Measurements from ENCODE around the gene TMEM132D. TPM values are rescaled to one million over a fixed set of nuclear protein-coding genes. Genes with fewer than 3 reads are reported as not detected.

The TMEM132D gene
- total and polyA plus RNA-seq, 4 donors, result 0.01 to 0.14 (median 0.08) TPM

DNA sequence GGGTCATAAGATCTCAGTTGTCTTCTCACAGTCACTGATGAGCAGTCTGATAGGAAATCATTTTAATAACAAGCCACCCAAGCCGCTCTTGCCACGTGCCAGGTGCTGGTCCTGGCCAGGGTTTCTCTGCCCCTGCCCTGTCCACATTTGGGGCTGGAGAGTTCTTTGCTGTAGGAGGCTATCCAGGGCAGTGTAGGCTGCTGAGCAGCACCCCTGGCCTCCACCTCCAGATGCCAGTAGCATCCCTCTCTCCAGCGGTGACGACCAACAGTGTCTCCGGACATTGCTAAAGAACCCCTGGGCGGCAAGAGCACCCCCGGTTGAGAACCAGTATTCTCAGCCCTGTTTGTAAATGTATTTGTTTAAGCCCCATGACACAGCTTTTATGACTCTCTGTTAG lies 806.9 kb downstream of the TMEM132D start (continued):
- TF ChIP-seq SP1 (IDR thresholded peaks at IDR 0.05), result no peak
- no peak for TF ChIP-seq EGR1 (IDR thresholded peaks at IDR 0.05; ENCODE audit: low read depth in 2 of 2)

DNA sequence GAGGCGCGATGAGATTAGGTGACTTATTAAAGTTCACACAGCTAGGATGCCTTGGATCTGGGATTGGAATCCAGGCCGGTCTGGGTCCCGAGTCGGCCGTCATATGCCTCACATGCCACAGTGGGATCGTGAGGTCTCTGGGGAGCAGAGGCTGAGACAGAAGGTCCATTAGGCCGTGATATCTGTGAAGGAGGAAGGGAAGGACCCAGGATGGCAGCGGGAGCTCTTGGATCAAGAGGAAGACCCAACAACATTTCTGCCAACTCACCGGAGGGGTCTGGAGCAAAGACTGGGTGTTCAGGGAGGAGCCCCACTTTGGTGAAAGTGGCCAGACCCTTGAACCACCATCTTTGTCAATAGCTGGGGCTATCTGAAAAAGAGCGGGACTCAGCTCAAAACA lies 807.6 kb downstream of the TMEM132D start:
- no peak for DNase-seq (ENCODE audit: low spot score)
- no peak overlapping the region for H3K9ac ChIP-seq (ENCODE audit: low read depth in 1 of 2, low read length in 2 of 2)
- 94% methylated on average over 11 of the region's 11 CpGs for WGBS
- no peak overlapping the region for H3K27ac ChIP-seq (ENCODE audit: low read depth in 1 of 2, low read length in 2 of 2)
- H3K4me1 ChIP-seq (ENCODE audit: control insufficient read depth in 4 of 4, insufficient read depth in 4 of 4, low read length in 3 of 4), result peaks cover 0 to 3% (median 1%) of the 10 kb centered on the region in 4 donors
- no peaks in the 10 kb centered on the region for H3K36me3 ChIP-seq (ENCODE audit: control insufficient read depth in 4 of 4, insufficient read depth in 3 of 4, low read depth in 1 of 4, low read length in 3 of 4)
- H3K27me3 ChIP-seq (ENCODE audit: control insufficient read depth in 4 of 4, insufficient read depth in 4 of 4, low read length in 3 of 4), result no peaks in the 10 kb centered on the region
- TF ChIP-seq HNF4A (conservative IDR thresholded peaks at IDR 0.05), result no peak
- TF ChIP-seq SP1 (IDR thresholded peaks at IDR 0.05), result no peak
- no peak for TF ChIP-seq TAF1 (conservative IDR thresholded peaks at IDR 0.05)
- TF ChIP-seq HNF4G (IDR thresholded peaks at IDR 0.05), result no peak
- TF ChIP-seq RAD21 (IDR thresholded peaks at IDR 0.05), result no peak
- TF ChIP-seq, protein P1, sequence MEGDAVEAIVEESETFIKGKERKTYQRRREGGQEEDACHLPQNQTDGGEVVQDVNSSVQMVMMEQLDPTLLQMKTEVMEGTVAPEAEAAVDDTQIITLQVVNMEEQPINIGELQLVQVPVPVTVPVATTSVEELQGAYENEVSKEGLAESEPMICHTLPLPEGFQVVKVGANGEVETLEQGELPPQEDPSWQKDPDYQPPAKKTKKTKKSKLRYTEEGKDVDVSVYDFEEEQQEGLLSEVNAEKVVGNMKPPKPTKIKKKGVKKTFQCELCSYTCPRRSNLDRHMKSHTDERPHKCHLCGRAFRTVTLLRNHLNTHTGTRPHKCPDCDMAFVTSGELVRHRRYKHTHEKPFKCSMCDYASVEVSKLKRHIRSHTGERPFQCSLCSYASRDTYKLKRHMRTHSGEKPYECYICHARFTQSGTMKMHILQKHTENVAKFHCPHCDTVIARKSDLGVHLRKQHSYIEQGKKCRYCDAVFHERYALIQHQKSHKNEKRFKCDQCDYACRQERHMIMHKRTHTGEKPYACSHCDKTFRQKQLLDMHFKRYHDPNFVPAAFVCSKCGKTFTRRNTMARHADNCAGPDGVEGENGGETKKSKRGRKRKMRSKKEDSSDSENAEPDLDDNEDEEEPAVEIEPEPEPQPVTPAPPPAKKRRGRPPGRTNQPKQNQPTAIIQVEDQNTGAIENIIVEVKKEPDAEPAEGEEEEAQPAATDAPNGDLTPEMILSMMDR (IDR thresholded peaks at IDR 0.05; ENCODE audit: low read depth, low read length, missing input control), result no peak
- TF ChIP-seq GABPA (IDR thresholded peaks at IDR 0.05 in 1 of 2, conservative IDR thresholded peaks at IDR 0.05 in 1 of 2), result no peak
- no peak for TF ChIP-seq NR2F2 (IDR thresholded peaks at IDR 0.05)
- TF ChIP-seq, protein P2, sequence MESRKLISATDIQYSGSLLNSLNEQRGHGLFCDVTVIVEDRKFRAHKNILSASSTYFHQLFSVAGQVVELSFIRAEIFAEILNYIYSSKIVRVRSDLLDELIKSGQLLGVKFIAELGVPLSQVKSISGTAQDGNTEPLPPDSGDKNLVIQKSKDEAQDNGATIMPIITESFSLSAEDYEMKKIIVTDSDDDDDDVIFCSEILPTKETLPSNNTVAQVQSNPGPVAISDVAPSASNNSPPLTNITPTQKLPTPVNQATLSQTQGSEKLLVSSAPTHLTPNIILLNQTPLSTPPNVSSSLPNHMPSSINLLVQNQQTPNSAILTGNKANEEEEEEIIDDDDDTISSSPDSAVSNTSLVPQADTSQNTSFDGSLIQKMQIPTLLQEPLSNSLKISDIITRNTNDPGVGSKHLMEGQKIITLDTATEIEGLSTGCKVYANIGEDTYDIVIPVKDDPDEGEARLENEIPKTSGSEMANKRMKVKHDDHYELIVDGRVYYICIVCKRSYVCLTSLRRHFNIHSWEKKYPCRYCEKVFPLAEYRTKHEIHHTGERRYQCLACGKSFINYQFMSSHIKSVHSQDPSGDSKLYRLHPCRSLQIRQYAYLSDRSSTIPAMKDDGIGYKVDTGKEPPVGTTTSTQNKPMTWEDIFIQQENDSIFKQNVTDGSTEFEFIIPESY (IDR thresholded peaks at IDR 0.05), result no peak
- TF ChIP-seq, protein P3, sequence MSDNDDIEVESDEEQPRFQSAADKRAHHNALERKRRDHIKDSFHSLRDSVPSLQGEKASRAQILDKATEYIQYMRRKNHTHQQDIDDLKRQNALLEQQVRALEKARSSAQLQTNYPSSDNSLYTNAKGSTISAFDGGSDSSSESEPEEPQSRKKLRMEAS (IDR thresholded peaks at IDR 0.05), result no peak
- no peak for TF ChIP-seq FOXA2 (IDR thresholded peaks at IDR 0.05)
- no peaks in the 10 kb centered on the region for H3K9me3 ChIP-seq (ENCODE audit: control insufficient read depth in 4 of 4, low read length in 3 of 4)
- H3K4me3 ChIP-seq (ENCODE audit: low read depth in 1 of 3, low read length in 3 of 3), result no peak overlapping the region

DNA sequence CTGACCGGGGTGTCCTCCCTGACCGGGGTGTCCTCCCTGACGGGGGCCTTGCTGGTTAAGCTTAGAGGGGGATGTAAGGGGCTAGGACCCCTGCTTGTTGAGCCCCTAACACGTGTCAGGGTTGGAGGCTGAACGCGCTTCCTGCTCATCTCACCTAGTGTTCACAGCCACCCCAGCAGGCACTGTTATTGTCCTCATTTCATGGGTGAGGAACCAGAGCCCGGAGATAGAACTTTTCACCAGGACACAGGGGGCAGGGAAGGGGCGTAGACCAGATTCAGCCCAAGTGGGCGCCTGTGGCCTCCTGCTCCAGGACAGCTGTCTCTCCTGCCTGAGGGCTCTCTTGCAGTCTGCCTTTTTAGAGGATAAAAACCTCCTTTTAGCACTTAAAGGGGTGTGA lies 814.2 kb downstream of the TMEM132D start:
- H3K27me3 ChIP-seq (ENCODE audit: control insufficient read depth in 4 of 4, insufficient read depth in 4 of 4, low read length in 3 of 4), result no peaks in the 10 kb centered on the region
- H3K9me3 ChIP-seq (ENCODE audit: control insufficient read depth in 4 of 4, low read length in 3 of 4), result no peaks in the 10 kb centered on the region
- H3K36me3 ChIP-seq (ENCODE audit: control insufficient read depth in 4 of 4, insufficient read depth in 3 of 4, low read depth in 1 of 4, low read length in 3 of 4), result no peaks in the 10 kb centered on the region
- no peak overlapping the region for H3K4me3 ChIP-seq (ENCODE audit: low read depth in 1 of 3, low read length in 3 of 3)
- no peak overlapping the region for H3K27ac ChIP-seq (ENCODE audit: low read depth in 1 of 2, low read length in 2 of 2)
- H3K4me1 ChIP-seq (ENCODE audit: control insufficient read depth in 4 of 4, insufficient read depth in 4 of 4, low read length in 3 of 4), result no peaks in the 10 kb centered on the region
- no peak for DNase-seq (ENCODE audit: low spot score)
- TF ChIP-seq FOXA1 (IDR thresholded peaks at IDR 0.05) (no peak), GABPA (IDR thresholded peaks at IDR 0.05 in 1 of 2, conservative IDR thresholded peaks at IDR 0.05 in 1 of 2) (no peak)
- no peak overlapping the region for H3K9ac ChIP-seq (ENCODE audit: low read depth in 1 of 2, low read length in 2 of 2)
- whole genome bisulfite sequencing, result 95% methylated on average over 9 of the region's 9 CpGs

Data from liver (tissue), 9 donors.